Smooth muscle cell (in vitro differentiated cells): ENCODE results near the gene SP110. TPM values are rescaled to one million over a fixed set of nuclear protein-coding genes. Genes with fewer than 3 reads are reported as not detected.

Experiments
- DNase-seq: peaks from one replicate; lab custom pipeline; 2025; ENCODE audit not compliant: unreplicated experiment; lab: John Stamatoyannopoulos, UW
- H2AFZ ChIP-seq: fragments of 200-600 bp; sonication (generic); 2 replicates; pipeline ENCODE4 v1.6.0; 2016; ENCODE audit warnings: antibody characterized with exemption, low read depth, mild to moderate bottlenecking
- H3F3A ChIP-seq: fragments of 200-600 bp; sonication (generic); 2 replicates; pipeline ENCODE4 v1.6.0; 2017; ENCODE audit warnings: antibody characterized with exemption, low read depth
- H3K27ac ChIP-seq: fragments of 200-600 bp; sonication (generic); 2 replicates; pipeline ENCODE4 v1.5.1; 2016; ENCODE audit warnings: low read depth, mild to moderate bottlenecking
- H3K27me3 ChIP-seq: fragments of 200-600 bp; sonication (generic); 2 replicates; pipeline ENCODE4 v1.6.1; 2016; ENCODE audit warnings: low read depth, mild to moderate bottlenecking
- H3K36me3 ChIP-seq: fragments of 200-600 bp; sonication (generic); 2 replicates; pipeline ENCODE4 v1.5.1; 2016; ENCODE audit warnings: low read depth
- H3K4me1 ChIP-seq: fragments of 200-600 bp; sonication (generic); 2 replicates; pipeline ENCODE4 v1.5.1; 2016; ENCODE audit warnings: low read depth
- H3K4me2 ChIP-seq: fragments of 200-600 bp; sonication (generic); 2 replicates; pipeline ENCODE4 v1.6.0; 2016; ENCODE audit warnings: mild to moderate bottlenecking
- H3K4me3 ChIP-seq: fragments of 200-600 bp; sonication (generic); 2 replicates; pipeline ENCODE4 v1.5.1; 2016; ENCODE audit warnings: mild to moderate bottlenecking
- H3K79me2 ChIP-seq: fragments of 200-600 bp; sonication (generic); 2 replicates; pipeline ENCODE4 v1.6.0; 2016; ENCODE audit warnings: low read depth, mild to moderate bottlenecking
- H3K9ac ChIP-seq: fragments of 200-600 bp; sonication (generic); 2 replicates; pipeline ENCODE4 v1.6.0; 2016; ENCODE audit warnings: low read depth
- H3K9me3 ChIP-seq: fragments of 200-600 bp; sonication (generic); replicated peaks from 2 replicates; pipeline ENCODE4 v1.5.1; 2016; ENCODE audit warnings: low read depth
- H4K20me1 ChIP-seq: fragments of 200-600 bp; sonication (generic); 2 replicates; pipeline ENCODE4 v1.6.0; 2016; ENCODE audit warnings: low read depth
- CTCF ChIP-seq: fragments of 200-600 bp; sonication (generic); IDR thresholded peaks from 2 replicates; pipeline ENCODE4 v1.5.1; 2017; ENCODE audit warnings: borderline replicate concordance, mild to moderate bottlenecking, antibody characterized with exemption; ENCODE audit not compliant: insufficient read depth, poor library complexity, severe bottlenecking
- WGBS: methylation state at CpG from one replicate; pipeline ENCODE4 v1.1.7; 2016; ENCODE audit warnings: low lambda C conversion rate; 5-methylcytosine and 5-hydroxymethylcytosine counted together
- polyA plus RNA-seq: library from polyadenylated mRNA; unstranded; fragments of >200 nt; fragmentation: Nextera tagmentation; extraction: Ambion mirVana; gene quantifications from 2 replicates; pipeline ENCODE4 v1.2.1, GENCODE V29; 2016
- total RNA-seq: library from RNA; depleted of rRNA; stranded (reverse); fragments of >200 nt; gene quantifications from 2 replicates; pipeline ENCODE4 v1.2.3, GENCODE V29; 2014

Gene SP110
- total and polyA plus RNA-seq, 2 experiments from 2014 or later: 3.2 to 5.6 TPM

GRCh38 chr2:230250231-230250630 is 30.4 kb upstream of the SP110 start:
- H3K9ac ChIP-seq: no peak overlapping the region
- H3K4me2 ChIP-seq: no peak overlapping the region
- 90% methylated on average over 2 of the region's 2 CpGs for WGBS
- H3K27ac ChIP-seq: no peak overlapping the region
- no peaks in the 10 kb centered on the region for H3K36me3 ChIP-seq
- DNase-seq: no peak
- no peaks in the 10 kb centered on the region for H3K79me2 ChIP-seq
- H3K4me1 ChIP-seq: no peaks in the 10 kb centered on the region
- H3K9me3 ChIP-seq: no peaks in the 10 kb centered on the region
- no peaks in the 10 kb centered on the region for H4K20me1 ChIP-seq
- H3K4me3 ChIP-seq: no peak overlapping the region
- no peaks in the 10 kb centered on the region for H3F3A ChIP-seq
- no peak overlapping the region for H2AFZ ChIP-seq
- no peaks in the 10 kb centered on the region for H3K27me3 ChIP-seq
- TF ChIP-seq CTCF: no peak

GRCh38 chr2:230246206-230246605 is 26.4 kb upstream of the SP110 start:
- Histone ChIP-seq H4K20me1 (no peaks in the 10 kb centered on the region), H3K36me3 (no peaks in the 10 kb centered on the region), H3K4me2 (no peak overlapping the region), H3K9ac (no peak overlapping the region), H3K27me3 (no peaks in the 10 kb centered on the region), H3K4me1 (no peaks in the 10 kb centered on the region), H3K4me3 (no peak overlapping the region), H3F3A (no peaks in the 10 kb centered on the region), H3K27ac (no peak overlapping the region), H2AFZ (no peak overlapping the region), H3K79me2 (no peaks in the 10 kb centered on the region), H3K9me3 (no peaks in the 10 kb centered on the region)
- DNase-seq: no peak
- 55% methylated on average over 3 of the region's 3 CpGs for WGBS
- TF ChIP-seq CTCF: no peak

- Histone ChIP-seq H3K36me3 (no peaks in the 10 kb centered on the region), H2AFZ (no peak overlapping the region), H3K9ac (no peak overlapping the region), H4K20me1 (no peaks in the 10 kb centered on the region), H3K27ac (no peak overlapping the region), H3K27me3 (no peaks in the 10 kb centered on the region), H3K4me3 (no peak overlapping the region), H3K79me2 (no peaks in the 10 kb centered on the region), H3K4me1 (no peaks in the 10 kb centered on the region), H3K9me3 (no peaks in the 10 kb centered on the region), H3F3A (no peaks in the 10 kb centered on the region), H3K4me2 (no peak overlapping the region)
- WGBS: 93% methylated on average over 2 of the region's 2 CpGs
- DNase-seq: no peak
- TF ChIP-seq CTCF: no peak
Observed at GRCh38 chr2:230244211-230244610, 24.4 kb upstream of the SP110 start.

GRCh38 chr2:230234845-230235244 is 15.1 kb upstream of the SP110 start:
- H4K20me1 ChIP-seq: no peaks in the 10 kb centered on the region
- H3K36me3 ChIP-seq: no peaks in the 10 kb centered on the region
- H3K4me3 ChIP-seq: no peak overlapping the region
- no peaks in the 10 kb centered on the region for H3F3A ChIP-seq
- no peaks in the 10 kb centered on the region for H3K9me3 ChIP-seq
- no peaks in the 10 kb centered on the region for H3K4me1 ChIP-seq
- no peak overlapping the region for H3K9ac ChIP-seq
- WGBS: 81% methylated on average over 3 of the region's 3 CpGs
- H3K27ac ChIP-seq: no peak overlapping the region
- no peaks in the 10 kb centered on the region for H3K79me2 ChIP-seq
- DNase-seq: no peak
- no peak overlapping the region for H2AFZ ChIP-seq
- no peaks in the 10 kb centered on the region for H3K27me3 ChIP-seq
- no peak for TF ChIP-seq CTCF
- H3K4me2 ChIP-seq: no peak overlapping the region
